Putamen (tissue), 1 donor: ENCODE data around the gene CHRNG.

Experiments used
- DNase-seq: peaks from one replicate; pipeline ENCODE4 v3.0.0-alpha.2; 2016; ENCODE audit warnings: low spot score

CHRNG gene

DNA sequence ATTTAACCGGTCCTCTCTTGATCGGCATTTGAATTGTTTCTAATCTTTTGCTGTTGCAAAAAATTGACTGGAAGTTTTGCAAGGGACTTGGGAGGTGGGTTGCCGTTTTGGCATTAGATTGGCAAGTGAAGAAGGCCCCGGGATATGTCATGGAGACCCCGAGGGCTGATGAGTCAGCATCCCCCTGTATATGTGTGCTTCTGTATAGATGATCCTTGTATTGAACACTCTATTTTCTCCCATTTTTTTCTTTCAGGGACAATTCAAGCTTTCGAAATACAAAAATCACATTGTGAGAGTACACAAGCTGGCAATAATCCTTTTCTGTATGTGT lies 41.1 kb downstream of the CHRNG start:
- DNase-seq, result no peak

GRCh38 chr2:232581725-232582124 lies 42.2 kb downstream of the CHRNG start:
- DNase-seq, result no peak

- DNase-seq, result no peak
These were observed 44.7 kb downstream of the CHRNG start for GRCh38 chr2:232584238-232584637.

DNA sequence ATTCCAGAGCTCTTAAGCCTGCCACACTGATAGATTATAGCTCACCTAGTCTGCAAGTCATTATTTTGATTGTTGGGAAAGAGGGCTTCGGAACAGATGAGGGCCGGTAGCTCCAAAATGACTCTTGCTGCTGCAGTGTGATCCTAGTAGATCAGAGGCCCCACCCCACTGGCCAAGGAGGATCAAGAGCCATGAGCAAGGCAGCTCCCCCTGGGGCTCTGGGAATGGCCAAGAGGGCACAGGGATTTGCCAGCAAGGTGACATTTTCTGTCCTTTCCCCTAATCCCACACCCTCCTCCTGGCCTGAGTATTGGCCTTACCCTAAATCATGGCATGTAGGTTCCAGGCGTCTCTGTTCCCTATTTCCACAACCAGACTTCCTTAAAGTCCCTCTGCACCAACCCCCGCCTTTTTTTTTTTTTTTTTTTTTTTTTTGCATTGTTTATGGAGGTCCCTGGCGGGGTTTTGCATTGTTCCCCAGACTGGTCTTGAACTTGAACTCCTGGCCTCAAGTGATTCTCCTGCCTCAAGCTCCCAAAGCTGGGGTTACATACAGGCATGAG lies 47.5 kb downstream of the CHRNG start:
- no peak for DNase-seq

DNA sequence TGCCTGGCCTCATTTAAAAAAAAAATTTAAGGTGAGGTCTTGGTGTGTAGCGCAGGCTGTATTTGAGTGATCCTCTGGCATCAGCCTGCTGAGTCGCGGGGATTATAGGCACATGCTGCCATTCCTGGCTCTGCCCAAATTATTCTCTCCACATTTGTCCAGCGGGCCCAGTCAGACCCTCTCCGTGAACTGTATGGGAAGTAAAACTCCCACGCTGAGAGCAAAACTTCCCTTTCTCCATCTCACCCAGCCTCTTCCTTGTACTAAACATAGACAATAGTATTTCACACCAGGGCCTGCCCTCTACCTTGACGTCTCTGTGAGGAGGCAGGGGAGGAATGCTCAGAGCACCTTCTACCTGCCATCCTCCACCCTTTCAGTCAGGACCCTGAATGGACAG lies 48.0 kb downstream of the CHRNG start:
- no peak for DNase-seq

GRCh38 chr2:232588031-232588430 lies 48.5 kb downstream of the CHRNG start:
- no peak for DNase-seq

DNA sequence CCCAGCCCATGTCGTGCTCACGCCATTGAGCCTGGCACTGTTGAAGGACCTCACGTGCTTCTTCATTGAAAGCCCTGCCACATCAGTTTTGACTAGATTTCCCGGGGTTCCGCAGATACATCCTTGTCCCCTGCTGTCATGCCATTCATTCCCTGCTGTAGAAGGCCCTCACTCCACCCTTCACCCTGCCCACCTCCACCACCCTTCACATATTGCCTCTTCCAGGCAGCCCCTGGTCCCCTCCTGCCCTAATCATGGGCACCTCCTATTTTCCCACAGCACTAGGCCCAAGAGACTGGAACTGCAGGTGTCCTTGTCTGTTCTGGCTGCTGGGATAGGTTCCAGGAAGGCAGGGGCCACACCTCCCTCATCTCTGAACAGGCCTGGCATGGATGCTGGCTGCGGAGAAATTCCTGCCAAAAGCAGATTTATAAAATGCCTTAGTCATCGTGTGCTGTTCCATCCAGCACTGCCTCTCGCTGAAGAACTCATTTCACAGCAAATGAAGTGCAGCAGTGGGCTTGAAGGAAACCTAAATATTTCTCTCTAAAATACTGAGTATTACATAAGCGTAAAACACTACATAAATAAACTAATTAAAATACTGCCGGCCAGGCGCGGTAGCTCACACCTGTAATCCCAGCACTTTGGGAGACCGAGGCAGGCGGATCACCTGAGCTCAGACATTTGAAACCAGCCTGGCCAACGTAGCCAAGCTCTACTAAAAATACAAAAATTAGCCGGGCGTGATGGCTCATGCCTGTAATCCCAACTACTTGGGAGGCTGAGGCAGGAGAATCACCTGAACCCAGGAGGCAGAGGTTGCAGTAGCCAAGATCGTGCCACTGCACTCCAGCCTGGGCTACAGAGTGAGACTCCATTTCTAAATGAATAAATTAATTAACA lies 49.4 kb downstream of the CHRNG start:
- DNase-seq, result no peak

DNA sequence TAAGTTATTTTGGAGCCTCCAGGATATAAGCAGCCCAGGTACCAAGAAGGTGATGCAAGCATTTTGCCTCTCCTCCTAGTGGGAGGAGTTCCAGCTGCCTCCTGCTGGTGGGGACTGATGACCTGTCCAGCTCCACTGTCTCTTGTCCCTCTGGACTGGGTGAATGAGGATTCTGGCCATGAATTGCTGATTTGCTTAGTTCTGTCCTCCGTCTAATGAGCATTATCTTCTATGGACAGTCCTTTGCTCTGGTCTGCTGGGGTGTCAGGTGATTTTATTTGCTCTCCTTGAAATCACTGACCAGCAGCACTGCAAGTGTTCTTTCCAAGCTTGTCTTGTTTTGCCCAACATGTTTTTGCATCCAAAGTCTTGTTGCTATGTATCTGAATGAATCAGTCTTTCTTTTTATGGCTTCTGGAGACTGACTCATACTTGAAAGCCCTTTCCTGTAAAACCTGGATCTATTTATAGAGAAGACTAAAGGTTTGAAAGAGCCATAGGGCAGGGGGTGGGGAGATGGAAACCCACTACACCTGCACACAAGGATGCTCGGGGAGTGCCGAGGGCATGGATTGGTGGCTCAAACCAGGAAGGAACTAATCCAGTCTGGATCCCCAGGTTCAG lies 53.4 kb downstream of the CHRNG start:
- no peak for DNase-seq

DNA sequence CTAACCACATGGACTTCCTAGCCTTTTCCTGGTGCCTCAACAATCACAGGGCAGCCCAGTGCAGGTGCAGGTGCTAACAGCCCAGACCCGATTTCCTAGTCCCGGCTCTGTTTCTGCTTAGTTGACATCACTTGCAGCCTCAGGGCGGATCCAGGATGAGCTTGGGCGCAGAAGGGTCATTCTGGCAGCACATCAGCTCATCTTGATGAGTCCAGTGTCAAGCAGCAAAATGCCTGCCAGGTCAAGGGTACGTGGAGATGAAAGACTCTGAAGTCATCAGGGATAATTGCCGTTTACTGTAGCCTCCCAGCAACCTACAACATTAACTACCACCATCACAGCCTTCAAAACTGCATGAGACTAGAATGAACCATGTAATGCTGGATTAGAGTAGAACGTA lies 54.5 kb downstream of the CHRNG start:
- DNase-seq, result no peak
